ENCODE measurements around the gene TMTC4.

GRCh38 chr13:100695509-100695773 is 20.8 kb upstream of the TMTC4 start:
- TF ChIP-seq, protein P1, sequence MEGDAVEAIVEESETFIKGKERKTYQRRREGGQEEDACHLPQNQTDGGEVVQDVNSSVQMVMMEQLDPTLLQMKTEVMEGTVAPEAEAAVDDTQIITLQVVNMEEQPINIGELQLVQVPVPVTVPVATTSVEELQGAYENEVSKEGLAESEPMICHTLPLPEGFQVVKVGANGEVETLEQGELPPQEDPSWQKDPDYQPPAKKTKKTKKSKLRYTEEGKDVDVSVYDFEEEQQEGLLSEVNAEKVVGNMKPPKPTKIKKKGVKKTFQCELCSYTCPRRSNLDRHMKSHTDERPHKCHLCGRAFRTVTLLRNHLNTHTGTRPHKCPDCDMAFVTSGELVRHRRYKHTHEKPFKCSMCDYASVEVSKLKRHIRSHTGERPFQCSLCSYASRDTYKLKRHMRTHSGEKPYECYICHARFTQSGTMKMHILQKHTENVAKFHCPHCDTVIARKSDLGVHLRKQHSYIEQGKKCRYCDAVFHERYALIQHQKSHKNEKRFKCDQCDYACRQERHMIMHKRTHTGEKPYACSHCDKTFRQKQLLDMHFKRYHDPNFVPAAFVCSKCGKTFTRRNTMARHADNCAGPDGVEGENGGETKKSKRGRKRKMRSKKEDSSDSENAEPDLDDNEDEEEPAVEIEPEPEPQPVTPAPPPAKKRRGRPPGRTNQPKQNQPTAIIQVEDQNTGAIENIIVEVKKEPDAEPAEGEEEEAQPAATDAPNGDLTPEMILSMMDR (conservative IDR thresholded peaks at IDR 0.05; ENCODE audit: low read depth, low read length) = no peak
- no peak for TF ChIP-seq EZH2phosphoT487 (IDR thresholded peaks at IDR 0.05; ENCODE audit: borderline replicate concordance, low read length)

Data from PC-3 (cell line).